HepG2 (cell line): ENCODE results near the gene USP10. TPM values are rescaled to one million over a fixed set of nuclear protein-coding genes. Genes with fewer than 3 reads are reported as not detected.

Source experiments
- ARID3A ChIP-seq: IDR thresholded peaks from 2 replicates; pipeline ENCODE4 v1.6.1; 2012; ENCODE audit warnings: low read depth, low read length, improper control_type of control experiment
- ASH2L ChIP-seq: fragments of 300-600, 200-600 bp; sonication (generic); IDR thresholded peaks from 2 replicates; pipeline ENCODE4 v1.7.0; 2017; ENCODE audit warnings: low read depth, mild to moderate bottlenecking, moderate library complexity, mixed read lengths, low read length; ENCODE audit not compliant: insufficient read length
- CAMTA2 ChIP-seq: sonication (generic); formaldehyde crosslinking; IDR thresholded peaks from 2 replicates; pipeline ENCODE4 v1.4.0; 2020; ENCODE audit warnings: mild to moderate bottlenecking, missing genetic modification reagents, borderline replicate concordance
- EHMT2 ChIP-seq: fragments of 200-600 bp; sonication (generic); IDR thresholded peaks from 2 replicates; pipeline ENCODE4 v1.7.0; 2017; ENCODE audit warnings: antibody characterized with exemption, low read depth, low read length, borderline replicate concordance
- MAX ChIP-seq: IDR thresholded peaks from 2 replicates; pipeline ENCODE4 v1.6.1; 2012; ENCODE audit warnings: inconsistent platforms
- NFKBIZ ChIP-seq: IDR thresholded peaks from 2 replicates; pipeline ENCODE4 v1.6.1; 2018; ENCODE audit warnings: missing genetic modification reagents, missing compliant biosample characterization
- NONO ChIP-seq, 2 experiments: fragments of 450-650 bp in 1 of 2; sonication (generic) in 1 of 2; formaldehyde crosslinking in 1 of 2; IDR thresholded peaks in 1 of 2; conservative IDR thresholded peaks in 1 of 2; 2 replicates each; pipeline versions ENCODE4 v1.6.1 to v1.8.0; 2017 to 2022; ENCODE audit warnings: mild to moderate bottlenecking in 1 of 2, missing genetic modification reagents in 1 of 2, moderate library complexity in 1 of 2
- STAG1 ChIP-seq: sonication (generic); formaldehyde crosslinking; IDR thresholded peaks from 2 replicates; pipeline ENCODE4 v1.4.0; 2020; ENCODE audit warnings: missing genetic modification reagents
- ZNF124 ChIP-seq: sonication (generic); formaldehyde crosslinking; IDR thresholded peaks from 2 replicates; pipeline ENCODE4 v1.4.0; 2020; ENCODE audit warnings: missing genetic modification reagents
- ZNF629 ChIP-seq: sonication (generic); formaldehyde crosslinking; conservative IDR thresholded peaks from 2 replicates; pipeline ENCODE4 v1.5.0; 2020; ENCODE audit warnings: missing genetic modification reagents
- ZNF672 ChIP-seq: sonication (generic); formaldehyde crosslinking; IDR thresholded peaks from 2 replicates; pipeline ENCODE4 v1.8.1; 2022; ENCODE audit warnings: missing genetic modification reagents
- ZNF780A ChIP-seq: sonication (generic); formaldehyde crosslinking; IDR thresholded peaks from 2 replicates; pipeline ENCODE4 v1.8.0; 2022; ENCODE audit warnings: mild to moderate bottlenecking, missing genetic modification reagents, moderate library complexity
- ZNF788 ChIP-seq: sonication (generic); formaldehyde crosslinking; IDR thresholded peaks from 2 replicates; pipeline ENCODE4 v1.5.0; 2020; ENCODE audit warnings: mild to moderate bottlenecking, missing genetic modification reagents, borderline replicate concordance
- polyA plus RNA-seq, 8 experiments: library from polyadenylated mRNA; depleted of rRNA in 3 of 8; stranded (reverse) in 7 of 8; unstranded in 1 of 8; fragments of >200 nt; fragmentation: Illumina TruSeq in 4 of 8; extraction: Trizol in 4 of 8; gene quantifications; 2 replicates each; pipeline versions ENCODE4 v1.2.1 to v1.2.3, GENCODE V29; 2011 to 2016; ENCODE audit warnings: low read depth in 4 of 8, missing spikeins in 1 of 8, mixed read lengths in 1 of 8; ENCODE audit not compliant: insufficient read depth in 1 of 8
- total RNA-seq, 5 experiments: library from RNA; depleted of rRNA; stranded (reverse); fragments of >200 nt; fragmentation: Illumina TruSeq; extraction: Trizol; gene quantifications; 2 replicates each; pipeline ENCODE4 v1.2.3, GENCODE V29; 2016; ENCODE audit warnings: low read depth in 1 of 5
- TF ChIP-seq, protein P1 (sequence below): sonication (generic); formaldehyde crosslinking; IDR thresholded peaks from 2 replicates; pipeline ENCODE4 v1.4.0; 2020; ENCODE audit warnings: mild to moderate bottlenecking, missing genetic modification reagents
- TF ChIP-seq, protein P2 (sequence below): sonication (generic); formaldehyde crosslinking; IDR thresholded peaks from 2 replicates; pipeline ENCODE4 v1.8.1; 2023; ENCODE audit warnings: mild to moderate bottlenecking, missing genetic modification reagents, borderline replicate concordance
- TF ChIP-seq, protein P3 (sequence below): sonication (generic); formaldehyde crosslinking; IDR thresholded peaks from 2 replicates; pipeline ENCODE4 v1.4.0; 2020; ENCODE audit warnings: mild to moderate bottlenecking, missing genetic modification reagents
- TF ChIP-seq, protein P4 (sequence below): IDR thresholded peaks from 2 replicates; pipeline ENCODE4 v1.6.1; 2016; ENCODE audit warnings: missing genetic modification reagents, missing compliant biosample characterization

The USP10 gene
- total and polyA plus RNA-seq, 2 of the 13 experiments (the other 11 are each of a cell fraction or from before 2014, with no cell fraction given), result 79.1 to 122 TPM

GRCh38 chr16:84726079-84726668 lies 26.4 kb downstream of the USP10 start (continued):
- TF ChIP-seq ZNF672 (CRISPR knock-in tag), result no peak
- peak; percentile 76 for TF ChIP-seq ARID3A
- TF ChIP-seq ZNF788 (CRISPR knock-in tag), result no peak
- TF ChIP-seq NONO (IDR thresholded peaks at IDR 0.05), result no peak
- 0 out of 2 replicates have a peak, but pooled peaks have one; percentile 20 for TF ChIP-seq NONO (CRISPR knock-in tag; conservative IDR thresholded peaks at IDR 0.05)
- TF ChIP-seq, protein P1, sequence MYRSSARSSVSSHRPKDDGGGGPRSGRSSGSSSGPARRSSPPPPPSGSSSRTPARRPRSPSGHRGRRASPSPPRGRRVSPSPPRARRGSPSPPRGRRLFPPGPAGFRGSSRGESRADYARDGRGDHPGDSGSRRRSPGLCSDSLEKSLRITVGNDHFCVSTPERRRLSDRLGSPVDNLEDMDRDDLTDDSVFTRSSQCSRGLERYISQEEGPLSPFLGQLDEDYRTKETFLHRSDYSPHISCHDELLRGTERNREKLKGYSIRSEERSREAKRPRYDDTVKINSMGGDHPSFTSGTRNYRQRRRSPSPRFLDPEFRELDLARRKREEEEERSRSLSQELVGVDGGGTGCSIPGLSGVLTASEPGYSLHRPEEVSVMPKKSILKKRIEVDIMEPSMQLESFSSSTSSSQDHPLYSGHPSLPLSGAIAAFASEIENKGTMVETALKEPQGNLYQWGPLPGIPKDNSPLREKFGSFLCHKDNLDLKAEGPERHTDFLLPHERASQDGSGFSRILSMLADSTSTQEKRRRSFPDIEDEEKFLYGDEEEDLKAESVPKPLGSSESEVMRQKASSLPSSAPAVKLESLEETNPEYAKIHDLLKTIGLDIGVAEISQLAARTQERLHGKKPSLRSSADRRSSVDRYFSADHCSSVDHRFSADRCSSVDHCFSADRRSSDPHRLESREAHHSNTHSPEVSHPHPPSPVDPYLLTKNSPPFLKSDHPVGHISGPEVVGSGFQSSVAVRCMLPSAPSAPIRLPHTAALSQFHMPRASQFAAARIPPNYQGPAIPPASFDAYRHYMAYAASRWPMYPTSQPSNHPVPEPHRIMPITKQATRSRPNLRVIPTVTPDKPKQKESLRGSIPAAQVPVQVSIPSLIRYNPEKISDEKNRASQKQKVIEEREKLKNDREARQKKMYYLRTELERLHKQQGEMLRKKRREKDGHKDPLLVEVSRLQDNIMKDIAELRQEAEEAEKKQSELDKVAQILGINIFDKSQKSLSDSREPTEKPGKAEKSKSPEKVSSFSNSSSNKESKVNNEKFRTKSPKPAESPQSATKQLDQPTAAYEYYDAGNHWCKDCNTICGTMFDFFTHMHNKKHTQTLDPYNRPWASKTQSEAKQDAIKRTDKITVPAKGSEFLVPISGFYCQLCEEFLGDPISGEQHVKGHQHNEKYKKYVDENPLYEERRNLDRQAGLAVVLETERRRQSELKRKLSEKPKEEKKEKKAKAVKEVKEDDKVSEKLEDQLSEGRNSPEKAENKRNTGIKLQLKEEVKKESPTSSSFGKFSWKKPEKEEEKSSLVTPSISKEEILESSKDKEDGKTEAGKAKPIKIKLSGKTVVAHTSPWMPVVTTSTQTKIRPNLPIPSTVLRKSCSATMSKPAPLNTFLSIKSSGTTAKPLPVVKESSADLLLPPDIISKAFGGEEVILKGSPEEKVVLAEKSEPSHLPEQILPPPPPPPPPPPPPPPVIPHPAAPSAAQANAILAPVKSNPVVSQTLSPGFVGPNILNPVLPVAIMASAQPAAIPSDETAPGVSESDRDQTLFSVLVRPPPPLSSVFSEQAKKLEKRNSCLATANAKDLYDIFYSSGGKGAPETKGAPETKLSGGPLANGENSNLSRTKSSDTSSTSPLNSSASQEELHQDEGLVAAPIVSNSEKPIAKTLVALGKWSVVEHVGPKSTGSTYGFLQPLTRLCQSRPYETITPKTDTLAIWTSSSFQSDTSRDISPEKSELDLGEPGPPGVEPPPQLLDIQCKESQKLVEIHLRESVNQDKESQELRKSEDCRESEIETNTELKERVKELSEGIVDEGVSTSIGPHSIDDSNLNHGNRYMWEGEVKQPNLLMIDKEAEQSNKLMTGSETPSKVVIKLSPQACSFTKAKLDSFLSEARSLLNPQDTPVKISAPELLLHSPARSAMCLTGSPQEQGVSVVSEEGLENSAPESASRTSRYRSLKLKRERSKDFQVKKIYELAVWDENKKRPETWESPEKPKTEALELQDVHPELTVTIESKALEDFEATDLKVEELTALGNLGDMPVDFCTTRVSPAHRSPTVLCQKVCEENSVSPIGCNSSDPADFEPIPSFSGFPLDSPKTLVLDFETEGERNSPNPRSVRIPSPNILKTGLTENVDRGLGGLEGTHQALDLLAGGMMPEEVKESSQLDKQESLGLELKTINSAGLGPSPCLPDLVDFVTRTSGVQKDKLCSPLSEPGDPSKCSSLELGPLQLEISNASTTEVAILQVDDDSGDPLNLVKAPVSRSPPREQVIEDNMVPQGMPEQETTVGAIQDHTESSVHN (CRISPR knock-in tag), result 0 out of 2 replicates have a peak, but pooled peaks have one; percentile 52
- TF ChIP-seq MAX, result 0 out of 2 replicates have a peak, but pooled peaks have one; percentile 30
- peak; percentile 50 for TF ChIP-seq ASH2L
- TF ChIP-seq, protein P2, sequence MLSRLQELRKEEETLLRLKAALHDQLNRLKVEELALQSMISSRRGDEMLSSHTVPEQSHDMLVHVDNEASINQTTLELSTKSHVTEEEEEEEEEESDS (CRISPR knock-in tag), result no peak
- TF ChIP-seq ZNF124 (CRISPR knock-in tag), result peak; percentile 98
- TF ChIP-seq ZNF780A, result no peak
- TF ChIP-seq, protein P3, sequence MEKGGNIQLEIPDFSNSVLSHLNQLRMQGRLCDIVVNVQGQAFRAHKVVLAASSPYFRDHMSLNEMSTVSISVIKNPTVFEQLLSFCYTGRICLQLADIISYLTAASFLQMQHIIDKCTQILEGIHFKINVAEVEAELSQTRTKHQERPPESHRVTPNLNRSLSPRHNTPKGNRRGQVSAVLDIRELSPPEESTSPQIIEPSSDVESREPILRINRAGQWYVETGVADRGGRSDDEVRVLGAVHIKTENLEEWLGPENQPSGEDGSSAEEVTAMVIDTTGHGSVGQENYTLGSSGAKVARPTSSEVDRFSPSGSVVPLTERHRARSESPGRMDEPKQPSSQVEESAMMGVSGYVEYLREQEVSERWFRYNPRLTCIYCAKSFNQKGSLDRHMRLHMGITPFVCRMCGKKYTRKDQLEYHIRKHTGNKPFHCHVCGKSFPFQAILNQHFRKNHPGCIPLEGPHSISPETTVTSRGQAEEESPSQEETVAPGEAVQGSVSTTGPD (CRISPR knock-in tag), result no peak
- TF ChIP-seq, protein P4, sequence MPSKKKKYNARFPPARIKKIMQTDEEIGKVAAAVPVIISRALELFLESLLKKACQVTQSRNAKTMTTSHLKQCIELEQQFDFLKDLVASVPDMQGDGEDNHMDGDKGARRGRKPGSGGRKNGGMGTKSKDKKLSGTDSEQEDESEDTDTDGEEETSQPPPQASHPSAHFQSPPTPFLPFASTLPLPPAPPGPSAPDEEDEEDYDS (CRISPR knock-in tag), result 0 out of 2 replicates have a peak, but pooled peaks have one; percentile 27
- no peak for TF ChIP-seq CAMTA2 (CRISPR knock-in tag)
- TF ChIP-seq NFKBIZ (CRISPR knock-in tag), result no peak
- TF ChIP-seq STAG1 (CRISPR knock-in tag), result peak; percentile 86
- TF ChIP-seq ZNF629 (CRISPR knock-in tag), result no peak
- TF ChIP-seq EHMT2, result no peak
